Measurements from ENCODE around the gene NPIPB2. TPM values are rescaled to one million over a fixed set of nuclear protein-coding genes. Genes with fewer than 3 reads are reported as not detected.

Gene NPIPB2
- total RNA-seq, 1 experiment from 2014 or later = 12.5 TPM

- Histone ChIP-seq H3K56ac (ENCODE audit: insufficient read length, low read depth, low read length) (no peak overlapping the region), H3K9ac (ENCODE audit: extremely low read depth, insufficient read length, low read length) (no peak overlapping the region), H2AK5ac (ENCODE audit: insufficient read length, low read length) (no peak overlapping the region), H3K4me2 (ENCODE audit: insufficient read depth, insufficient read length, low read length) (no peak overlapping the region), H4K20me1 (ENCODE audit: control insufficient read depth, insufficient read depth, insufficient read length) (no peaks in the 10 kb centered on the region), H3K18ac (ENCODE audit: insufficient read length, low read depth, low read length) (no peak overlapping the region), H3K23ac (ENCODE audit: insufficient read length, low read depth, low read length) (no peak overlapping the region), H3K27me3 (ENCODE audit: insufficient read depth, low read length) (no peaks in the 10 kb centered on the region), H3K23me2 (ENCODE audit: insufficient read length, low read depth, low read length, poor library complexity, severe bottlenecking) (no peaks in the 10 kb centered on the region), H4K8ac (replicated peaks; ENCODE audit: insufficient read length, low read depth, low read length) (no peak overlapping the region), H2BK120ac (ENCODE audit: low read depth, low read length, poor library complexity, severe bottlenecking) (no peak overlapping the region), H4K5ac (ENCODE audit: insufficient read length, low read depth, low read length) (no peak overlapping the region), H3K27ac (ENCODE audit: insufficient read length, low read depth, low read length) (no peak overlapping the region), H3K79me2 (ENCODE audit: insufficient read depth, low read length) (no peaks in the 10 kb centered on the region), H3T11ph (ENCODE audit: low read length) (no peak overlapping the region), H2AFZ (ENCODE audit: low read length) (no peak overlapping the region), H3K4ac (ENCODE audit: low read depth, low read length) (no peak overlapping the region), H3K14ac (ENCODE audit: insufficient read depth, low read length) (no peak overlapping the region), H2BK12ac (ENCODE audit: insufficient read length, low read depth, low read length) (no peak overlapping the region), H3K79me1 (ENCODE audit: insufficient read depth, low read depth, low read length, poor library complexity, severe bottlenecking) (no peaks in the 10 kb centered on the region), H3K4me1 (ENCODE audit: insufficient read depth, low read length) (no peaks in the 10 kb centered on the region), H2BK20ac (ENCODE audit: low read depth, low read length, poor library complexity, severe bottlenecking) (no peak overlapping the region), H2BK5ac (ENCODE audit: insufficient read length, low read length) (no peak overlapping the region), H4K91ac (ENCODE audit: insufficient read length, low read depth, low read length) (no peak overlapping the region), H3K9me3 (ENCODE audit: control insufficient read depth, low read depth, low read length) (no peaks in the 10 kb centered on the region), H2BK15ac (ENCODE audit: low read depth, low read length) (no peak overlapping the region)
- no peaks in the 10 kb centered on the region for H3K9me3 Mint-ChIP-seq
- TF ChIP-seq CTCF (conservative IDR thresholded peaks at IDR 0.05) = peak; percentile 64
- no CpG with 5 or more reads among the region's 4 CpGs for WGBS (ENCODE audit: extremely low coverage, insufficient read length, low lambda C conversion rate)
- no peak overlapping the region for H3K4me3 Mint-ChIP-seq
- H3K27ac Mint-ChIP-seq = peak overlapping the region in 1 of 3 experiments; percentile 27; a peak in 1 of 7 replicates
- no peaks in the 10 kb centered on the region for H3K27me3 Mint-ChIP-seq (ENCODE audit: low read depth)
- H3K4me1 Mint-ChIP-seq = peaks cover 10 to 11% of the 10 kb centered on the region in 2 experiments; a peak in 3 of 4 replicates
- peak; percentile 64 for DNase-seq
- no peaks in the 10 kb centered on the region for H3K36me3 Mint-ChIP-seq (ENCODE audit: insufficient read depth in 1 of 3, low read depth in 3 of 3)
Observed at GRCh38 chr16:11949527-11949926, 7.7 kb upstream of the NPIPB2 start.
